Brain pericyte (primary cell): ENCODE measurements around the gene ZSWIM6.

Experiments used
- DNase-seq: peaks from one replicate; pipeline ENCODE4 v3.0.0-alpha.2; 2012; ENCODE audit warnings: low read depth, low spot score

The ZSWIM6 gene

DNA sequence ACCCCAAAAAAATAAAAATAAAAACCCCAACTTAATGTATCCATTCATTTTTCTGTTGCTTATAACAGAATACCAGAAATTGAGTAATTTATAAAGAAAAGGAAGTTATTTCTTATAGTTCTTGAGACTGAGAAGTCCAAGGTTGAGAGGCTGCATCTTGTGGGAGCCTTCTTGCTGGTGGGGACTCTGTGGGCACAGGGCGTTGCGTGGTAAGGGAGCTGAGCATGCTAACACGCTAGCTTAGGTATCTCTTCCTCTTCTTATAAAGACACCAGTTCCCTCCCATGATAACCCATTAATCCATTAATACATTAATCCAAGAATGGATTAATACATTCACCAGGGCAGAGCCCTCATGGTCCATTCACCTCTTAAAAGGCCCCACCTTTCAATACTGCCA, 150.9 kb downstream of the ZSWIM6 start:
- no peak for DNase-seq

DNA sequence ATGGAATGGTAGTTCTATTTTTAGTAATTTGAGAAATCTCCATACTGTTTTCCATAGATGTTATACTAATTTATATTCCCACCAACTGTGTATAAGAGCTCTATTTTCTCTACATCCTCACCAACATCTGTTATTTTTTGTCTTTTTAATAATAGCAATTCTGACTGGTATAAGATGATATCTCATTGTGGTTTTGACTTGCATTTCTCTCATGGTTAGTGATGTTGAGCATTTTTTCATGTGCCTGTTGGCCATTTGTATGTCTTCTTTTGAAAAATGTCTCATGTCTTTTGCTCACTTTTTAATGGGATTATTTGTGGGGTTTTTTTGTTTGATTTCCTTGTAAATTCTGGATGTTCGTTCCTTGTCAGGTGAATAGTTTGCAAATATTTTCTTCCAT, 154.4 kb downstream of the ZSWIM6 start:
- DNase-seq = no peak

DNA sequence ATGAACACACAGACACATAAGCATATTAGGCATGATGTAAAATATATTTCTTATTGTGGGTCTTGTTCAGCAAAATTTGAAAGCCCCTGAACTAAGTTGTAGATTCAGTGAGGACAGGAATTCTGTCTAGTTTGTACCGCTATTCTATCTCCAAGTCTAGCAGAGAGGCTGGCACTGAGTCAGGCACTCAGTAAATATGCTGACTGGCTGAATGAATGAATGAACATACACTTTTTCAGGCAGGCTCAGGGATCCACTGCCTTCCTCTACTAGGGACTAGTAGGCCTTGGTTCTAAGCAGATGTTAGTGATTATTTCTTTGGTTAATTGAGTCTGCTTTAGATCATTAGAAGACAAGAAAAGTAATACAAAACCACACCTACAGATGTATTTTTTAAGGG, 157.5 kb downstream of the ZSWIM6 start:
- no peak for DNase-seq

DNA sequence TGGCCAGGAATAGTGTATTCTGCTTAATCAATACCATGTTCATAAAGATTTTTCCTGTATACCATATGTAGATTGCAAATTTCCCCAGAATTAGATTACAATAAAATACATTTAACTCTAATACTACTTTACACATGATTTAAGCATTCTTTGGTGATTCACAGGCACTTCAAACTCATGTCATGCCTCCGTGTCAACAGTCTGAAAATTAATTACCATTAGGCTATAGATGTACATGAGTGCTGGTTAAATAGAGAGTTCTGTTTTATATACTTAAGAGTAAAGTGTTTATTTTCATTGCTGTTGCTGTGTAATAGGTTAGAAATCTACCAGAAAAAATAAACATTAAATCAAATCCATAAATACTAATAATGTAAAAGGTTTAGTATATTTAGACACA, 159.8 kb downstream of the ZSWIM6 start:
- DNase-seq = no peak

DNA sequence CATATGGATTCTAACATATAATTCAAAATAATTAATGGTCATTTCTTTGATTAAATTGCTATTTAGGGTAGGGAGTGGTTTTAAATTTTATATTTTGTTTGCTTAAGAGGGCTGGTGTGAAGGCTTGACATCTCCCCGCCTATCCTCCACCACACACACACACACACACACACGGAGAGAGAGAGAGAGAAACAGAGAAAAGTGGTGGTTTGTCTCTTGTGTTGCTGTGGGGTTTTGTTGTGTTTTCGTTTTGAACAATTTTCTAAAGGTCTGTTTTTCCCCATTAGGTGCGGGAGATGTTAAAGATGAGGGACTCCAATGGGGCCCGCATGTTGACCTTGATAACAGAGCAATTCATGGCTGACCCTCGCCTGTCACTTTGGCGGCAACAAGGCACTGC, 161.9 kb downstream of the ZSWIM6 start:
- DNase-seq = no peak

DNA sequence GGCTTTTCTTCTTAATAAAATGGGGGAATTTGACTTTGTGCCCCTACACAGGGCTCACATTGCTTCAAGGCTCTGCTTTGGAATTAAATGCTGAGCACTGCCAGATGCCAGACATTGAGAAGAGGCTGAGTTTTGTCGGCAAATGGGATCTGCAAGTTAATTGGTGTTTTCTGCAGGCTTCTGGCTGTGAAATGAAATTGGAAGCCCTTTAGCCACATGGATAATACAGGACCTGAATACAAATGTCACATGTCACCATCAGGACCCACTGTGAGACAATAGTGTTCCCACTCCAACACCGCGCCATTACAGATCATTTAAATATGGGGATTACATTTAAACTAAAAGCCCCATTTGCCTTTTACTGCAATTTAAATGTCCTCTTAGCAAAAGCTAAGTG, 164.4 kb downstream of the ZSWIM6 start:
- no peak for DNase-seq

DNA sequence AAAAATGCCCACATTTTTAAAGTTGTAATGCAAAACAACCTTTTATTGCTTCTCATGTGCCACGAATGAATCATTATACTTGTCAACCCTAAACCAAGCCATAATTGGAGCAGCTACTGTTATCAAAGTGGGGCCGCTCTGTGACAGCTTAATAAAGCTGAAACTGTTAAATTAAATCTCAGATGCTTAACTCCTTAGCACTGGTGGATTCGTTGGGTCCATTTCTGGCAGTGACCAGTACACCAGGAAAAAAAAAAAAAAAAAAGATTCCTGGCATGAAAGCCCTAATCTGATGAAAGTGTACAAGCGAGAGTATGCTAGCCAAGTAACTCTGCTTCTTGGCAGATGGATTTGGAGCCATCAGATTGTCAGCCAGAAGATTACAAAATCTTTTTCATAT, 164.8 kb downstream of the ZSWIM6 start:
- no peak for DNase-seq

DNA sequence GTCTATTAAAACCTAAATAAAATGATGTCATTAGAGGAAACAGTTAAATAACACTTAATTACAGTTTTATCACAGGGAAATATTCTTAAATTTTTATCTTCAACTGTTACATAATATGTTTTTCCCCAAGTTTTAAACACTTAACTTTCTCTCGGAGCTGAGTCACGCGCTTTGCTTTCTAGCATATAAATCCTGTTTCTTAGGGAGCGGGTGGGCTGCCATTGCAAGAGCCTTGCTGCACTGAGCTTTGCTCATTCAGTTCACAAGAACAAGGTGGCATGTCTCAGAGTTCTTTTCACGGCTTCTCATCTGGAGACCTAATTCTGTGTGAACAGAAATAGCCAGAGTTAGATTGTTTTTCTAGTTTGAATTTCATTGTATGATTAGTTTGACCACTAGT, 166.1 kb downstream of the ZSWIM6 start:
- no peak for DNase-seq

DNA sequence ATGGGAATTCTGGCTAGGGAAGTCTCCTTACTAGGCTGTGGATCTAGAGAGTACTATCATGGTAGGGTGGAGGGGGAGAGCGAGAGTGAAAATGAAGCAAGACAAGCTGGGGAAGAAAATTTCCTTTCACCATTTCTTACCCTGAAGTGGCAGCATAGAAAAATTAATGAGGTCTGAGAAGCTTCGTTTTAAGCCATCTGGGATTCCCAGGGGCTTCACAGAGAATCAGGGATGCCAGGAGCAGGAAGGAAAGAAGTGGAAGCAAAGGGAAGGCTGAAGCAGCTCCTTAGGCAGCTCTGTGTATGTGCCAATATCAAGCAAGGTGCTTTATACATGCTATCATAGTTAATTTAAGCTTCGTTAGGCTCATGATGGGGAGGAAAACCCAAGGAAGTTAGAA, 169.9 kb downstream of the ZSWIM6 start:
- DNase-seq = no peak

DNA sequence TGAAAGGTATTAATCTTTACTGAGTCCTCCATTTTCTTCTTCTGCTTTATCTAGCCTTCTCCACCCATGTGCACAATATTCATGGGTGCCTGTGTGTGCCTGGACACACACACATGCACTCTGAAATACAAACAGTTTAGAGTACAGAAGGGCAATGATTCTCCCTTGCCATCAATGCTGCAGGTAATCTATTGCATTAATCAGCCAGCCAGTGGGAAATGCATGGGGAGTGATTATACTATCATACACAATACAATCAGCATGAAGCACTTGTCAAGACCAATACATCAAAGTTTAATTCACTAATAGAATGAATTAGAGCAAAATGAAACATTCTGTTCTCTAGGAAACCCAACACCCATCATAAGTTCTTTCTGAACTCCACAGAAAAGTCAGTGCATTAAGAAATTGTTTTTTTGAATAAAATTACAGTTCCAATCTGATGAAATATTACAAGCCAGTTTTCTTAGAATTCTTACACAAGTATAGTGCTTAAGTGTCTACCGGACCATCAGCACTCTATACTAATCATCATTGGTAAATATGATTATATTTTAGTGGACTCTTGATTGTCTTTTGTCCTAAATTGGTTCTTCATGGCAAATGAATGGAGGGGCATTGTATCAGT, 172.2 kb downstream of the ZSWIM6 start:
- no peak for DNase-seq

DNA sequence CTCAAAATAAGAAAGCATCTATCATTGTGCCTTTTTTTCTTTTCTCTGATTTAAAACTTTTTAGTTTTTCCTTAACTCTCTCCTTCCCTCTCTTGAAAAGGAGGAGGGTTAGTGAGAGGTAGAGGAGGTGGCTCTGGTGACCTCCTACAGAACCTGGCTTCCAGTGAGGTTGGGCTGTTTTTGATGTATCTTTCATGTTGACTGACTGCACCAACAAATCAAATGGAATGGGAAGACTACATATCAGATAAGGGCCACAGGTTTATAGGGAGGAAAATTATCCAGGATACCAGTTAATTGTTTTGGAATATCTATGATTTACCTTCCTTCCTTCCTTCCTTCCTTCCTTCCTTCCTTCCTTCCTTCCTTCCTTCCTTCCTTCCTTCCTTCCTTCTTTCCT, 173.2 kb downstream of the ZSWIM6 start:
- no peak for DNase-seq

DNA sequence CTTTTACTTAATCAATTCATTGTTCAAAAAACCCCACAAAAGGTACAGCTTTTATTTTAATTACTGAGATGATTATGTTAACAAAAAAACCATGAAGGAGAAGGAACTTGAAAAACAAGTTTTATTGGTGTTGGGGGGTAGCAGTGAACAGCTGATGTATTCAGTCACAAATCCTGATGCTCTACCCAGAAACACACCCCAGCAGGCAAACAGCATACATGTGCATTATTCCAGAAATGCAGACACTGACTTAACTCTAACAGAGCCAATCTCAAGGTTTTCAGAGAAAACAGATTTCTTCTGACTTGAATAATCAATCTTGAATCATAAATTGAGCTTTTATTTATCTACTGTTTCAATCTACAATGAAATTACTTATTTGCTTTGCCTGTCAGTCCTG, 175.2 kb downstream of the ZSWIM6 start:
- DNase-seq = no peak

DNA sequence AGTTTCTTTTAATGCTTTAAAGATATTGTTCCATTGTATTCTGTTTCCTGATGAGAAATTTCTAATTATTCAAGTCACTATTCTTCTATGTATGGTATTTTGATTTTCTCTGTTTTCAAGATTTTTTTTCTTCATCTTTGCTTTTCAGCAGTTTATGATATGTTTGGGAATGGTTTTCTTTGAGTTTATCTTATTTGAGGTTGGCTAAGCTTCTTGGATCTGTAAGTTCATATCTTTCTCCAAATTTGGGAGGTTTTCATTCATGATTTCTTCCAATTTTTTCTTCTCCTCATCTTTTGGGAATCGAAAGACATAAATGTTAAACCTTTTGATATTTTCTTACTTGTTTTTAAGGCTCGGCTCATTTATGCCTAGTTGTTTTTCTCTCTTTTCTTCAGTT, 184.9 kb downstream of the ZSWIM6 start:
- DNase-seq = no peak

DNA sequence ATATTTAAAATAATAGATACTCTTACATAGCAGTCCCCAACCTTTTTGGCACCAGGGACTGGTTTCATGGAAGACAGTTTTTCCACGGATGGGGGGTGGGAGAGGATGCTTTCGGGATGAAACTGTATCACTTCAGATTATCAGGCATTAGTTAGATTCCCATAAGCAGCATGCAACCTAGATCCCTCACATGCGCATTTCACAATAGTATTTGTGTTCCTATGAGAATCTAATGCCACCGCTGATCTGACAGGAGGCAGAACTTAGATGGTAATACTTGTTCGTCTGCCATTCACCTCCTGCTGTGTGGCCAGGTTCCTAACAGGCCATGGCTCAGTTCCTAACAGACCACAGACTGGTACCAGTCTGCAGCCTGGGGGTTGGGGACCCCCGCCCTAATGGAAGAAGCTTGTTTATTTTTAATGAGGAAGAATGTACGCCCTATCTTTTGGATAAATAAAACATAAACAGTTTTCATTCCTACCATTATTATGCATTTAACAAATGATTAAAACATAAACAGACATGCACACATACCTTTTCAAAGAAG, 187.7 kb downstream of the ZSWIM6 start:
- DNase-seq = no peak

DNA sequence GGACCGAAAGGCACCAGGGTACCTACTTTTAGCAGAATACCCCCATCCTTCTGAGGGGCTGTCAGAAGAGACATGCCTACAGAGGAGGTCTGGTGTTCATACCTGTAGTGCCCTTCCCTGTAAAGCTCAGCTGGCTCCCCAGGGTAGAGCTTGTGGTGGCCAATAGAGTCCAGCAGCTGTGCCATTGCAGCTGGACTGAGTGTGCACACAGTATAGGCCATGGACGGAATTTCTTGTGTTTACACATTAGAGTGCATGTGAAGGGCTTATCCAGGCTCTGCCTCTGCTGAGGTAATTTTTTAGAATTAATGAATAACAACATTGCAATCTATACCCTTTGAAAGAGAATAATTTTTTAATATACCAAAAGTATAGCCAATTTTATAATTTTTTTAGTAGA, 191.0 kb downstream of the ZSWIM6 start:
- DNase-seq = no peak

DNA sequence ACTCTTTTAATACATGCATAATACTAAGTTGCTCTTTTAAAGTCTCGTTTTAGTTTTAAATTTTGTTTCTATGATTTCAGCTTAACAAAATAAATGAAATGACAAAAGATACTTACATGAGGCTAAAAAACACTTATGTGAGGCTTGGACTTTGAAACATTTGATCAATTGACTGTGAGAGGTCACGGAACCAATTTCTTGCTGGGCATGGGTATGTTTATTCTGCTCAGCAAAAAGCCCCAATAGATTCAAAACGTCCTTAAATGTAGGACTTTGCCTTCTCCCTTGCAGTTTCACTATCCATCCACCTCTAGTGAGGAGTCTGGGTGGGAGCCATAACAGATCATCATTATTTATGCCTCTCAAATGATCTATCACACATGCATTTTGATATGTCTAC, 191.9 kb downstream of the ZSWIM6 start:
- DNase-seq = no peak

DNA sequence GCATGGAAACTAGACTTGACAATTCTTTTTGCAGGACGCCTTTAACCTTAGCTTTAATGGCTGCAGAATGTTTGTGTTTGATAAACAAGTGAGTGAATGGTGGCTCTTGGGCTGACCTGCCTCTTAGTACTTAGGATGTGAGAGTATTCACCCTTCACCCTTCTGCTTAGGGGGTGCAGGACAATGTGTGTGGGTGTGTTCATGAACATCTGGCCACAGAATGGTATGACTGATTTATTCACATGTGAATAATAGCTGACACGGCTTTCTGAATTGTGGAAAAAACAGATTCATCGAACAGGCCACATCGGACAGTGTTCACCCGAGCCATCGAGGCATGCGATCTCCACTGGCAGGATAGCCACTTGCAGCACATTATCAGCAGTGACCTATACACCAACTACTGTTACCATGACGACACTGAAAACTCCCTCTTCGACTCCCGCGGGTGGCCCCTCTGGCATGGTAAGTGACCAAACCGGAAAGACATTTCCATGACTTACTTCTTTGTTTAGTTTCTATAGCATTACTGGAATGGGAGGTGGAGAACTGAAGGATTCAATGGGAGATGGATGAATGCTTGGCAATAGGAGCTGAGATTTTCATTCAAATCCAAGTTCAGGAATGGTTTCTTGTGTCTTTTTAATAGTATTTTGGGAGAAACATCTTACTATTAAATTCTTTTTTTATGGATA, 193.6 kb downstream of the ZSWIM6 start:
- no peak for DNase-seq

DNA sequence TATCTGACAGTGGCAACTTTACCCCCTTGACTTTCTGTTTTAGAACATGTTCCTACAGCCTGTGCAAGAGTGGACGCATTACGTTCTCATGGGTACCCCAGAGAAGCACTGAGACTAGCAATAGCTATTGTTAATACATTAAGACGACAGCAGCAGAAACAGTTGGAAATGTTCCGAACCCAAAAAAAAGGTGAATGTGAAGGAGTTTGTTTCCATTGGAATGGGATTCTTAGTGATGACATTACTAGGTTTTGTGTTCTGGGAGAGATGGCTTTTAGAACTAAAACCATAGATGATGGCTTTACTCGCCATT, 194.1 kb downstream of the ZSWIM6 start:
- no peak for DNase-seq

DNA sequence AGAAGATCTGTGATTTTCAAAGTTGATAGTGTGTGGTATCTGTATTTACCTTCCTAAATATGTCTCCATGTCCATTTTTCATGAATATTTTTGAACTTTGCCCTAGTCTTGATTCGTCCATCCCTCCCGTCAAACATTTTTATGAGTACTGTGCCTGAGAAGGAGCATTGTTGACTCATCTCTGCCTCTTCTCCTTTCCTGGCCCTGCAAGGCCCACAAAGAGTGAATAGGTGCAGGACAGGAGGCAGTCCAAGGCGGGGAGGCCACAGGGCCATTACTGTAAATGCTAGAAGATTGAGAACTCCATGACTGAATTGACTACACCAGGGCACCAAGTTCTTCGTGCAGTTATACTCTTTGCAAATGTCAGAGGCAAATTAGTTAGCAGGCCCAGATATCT, 200.9 kb downstream of the ZSWIM6 start:
- no peak for DNase-seq

DNA sequence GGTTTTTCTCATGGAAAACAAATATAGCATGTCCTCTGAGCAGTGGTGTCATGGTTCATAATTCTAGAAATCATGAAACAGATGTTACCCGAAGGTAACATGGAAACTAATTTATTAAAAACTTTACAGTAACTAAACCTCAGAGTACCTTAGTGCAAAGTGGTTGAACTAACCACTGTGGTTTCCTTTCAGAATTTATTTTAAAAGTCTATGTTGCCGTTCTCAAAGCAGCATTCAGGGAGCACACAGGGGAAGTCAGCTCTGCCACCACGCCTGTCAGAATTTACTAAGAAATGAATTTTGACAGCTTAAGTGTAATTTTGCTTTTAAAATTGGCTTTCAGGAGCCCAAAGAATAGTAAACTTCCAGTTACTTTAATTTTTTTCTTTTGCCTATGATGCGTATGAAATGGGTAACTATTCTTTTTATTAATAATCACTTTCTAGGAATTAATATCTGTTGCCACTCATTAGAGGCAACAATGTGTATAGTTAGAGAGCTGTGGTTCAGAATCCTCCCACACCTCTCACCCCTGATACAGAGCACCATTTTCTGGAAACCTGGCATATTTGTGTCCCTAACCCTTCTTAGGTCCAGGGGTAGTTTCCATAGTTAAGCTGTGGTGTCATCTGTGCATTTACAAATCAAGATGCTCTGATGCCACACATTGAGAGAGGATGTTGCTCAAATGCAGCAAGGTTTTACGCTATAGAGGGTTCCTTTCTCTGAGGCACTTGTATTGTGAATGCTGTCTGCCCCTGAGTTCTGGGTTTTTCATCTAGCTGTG, 202.6 kb downstream of the ZSWIM6 start:
- no peak for DNase-seq

DNA sequence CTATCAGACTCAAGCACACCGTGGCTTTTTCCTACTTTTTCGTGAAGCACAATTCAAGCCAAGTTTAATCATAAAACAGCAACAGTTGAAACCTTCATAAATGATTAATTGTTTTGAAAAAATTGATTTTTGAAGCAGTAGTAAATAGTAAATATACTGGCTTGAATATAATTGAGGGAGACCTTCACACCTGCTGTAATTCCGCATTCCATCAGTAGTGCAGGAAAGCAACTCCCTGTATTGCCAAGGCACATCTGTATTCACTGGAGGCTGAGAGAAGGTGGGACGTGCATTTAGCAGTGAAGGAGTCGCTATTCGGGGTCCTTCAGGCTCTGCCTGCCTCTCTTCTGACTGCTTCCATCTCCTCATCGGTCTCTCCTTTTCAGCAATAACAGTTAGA, 203.8 kb downstream of the ZSWIM6 start:
- DNase-seq = no peak

DNA sequence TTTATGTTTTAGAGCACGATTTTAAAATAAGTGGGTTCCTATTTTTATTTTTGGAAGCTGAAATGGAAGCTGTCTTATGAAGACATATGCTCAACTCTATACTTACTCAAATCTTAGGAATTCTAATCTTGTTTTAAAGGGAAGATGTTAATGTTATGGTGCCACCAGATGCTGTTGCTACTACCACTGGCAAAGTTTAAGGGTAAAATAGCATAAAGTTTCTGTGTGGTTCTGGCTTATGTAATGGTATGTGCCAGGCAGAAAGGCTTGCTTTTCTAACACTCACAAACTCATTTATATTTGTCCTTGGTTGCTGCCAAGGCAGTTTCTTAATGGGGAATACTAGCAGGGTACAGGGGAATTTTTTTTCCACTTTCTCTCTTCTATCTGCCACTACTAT, 204.9 kb downstream of the ZSWIM6 start:
- DNase-seq = no peak
